ENCODE measurements around the gene SCNN1B.

DNA sequence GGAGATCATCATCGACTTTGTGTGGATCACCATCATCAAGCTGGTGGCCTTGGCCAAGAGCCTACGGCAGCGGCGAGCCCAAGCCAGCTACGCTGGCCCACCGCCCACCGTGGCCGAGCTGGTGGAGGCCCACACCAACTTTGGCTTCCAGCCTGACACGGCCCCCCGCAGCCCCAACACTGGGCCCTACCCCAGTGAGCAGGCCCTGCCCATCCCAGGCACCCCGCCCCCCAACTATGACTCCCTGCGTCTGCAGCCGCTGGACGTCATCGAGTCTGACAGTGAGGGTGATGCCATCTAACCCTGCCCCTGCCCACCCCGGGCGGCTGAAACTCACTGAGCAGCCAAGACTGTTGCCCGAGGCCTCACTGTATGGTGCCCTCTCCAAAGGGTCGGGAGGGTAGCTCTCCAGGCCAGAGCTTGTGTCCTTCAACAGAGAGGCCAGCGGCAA is 78.4 kb downstream of the SCNN1B start:
- TF ChIP-seq, protein P1, sequence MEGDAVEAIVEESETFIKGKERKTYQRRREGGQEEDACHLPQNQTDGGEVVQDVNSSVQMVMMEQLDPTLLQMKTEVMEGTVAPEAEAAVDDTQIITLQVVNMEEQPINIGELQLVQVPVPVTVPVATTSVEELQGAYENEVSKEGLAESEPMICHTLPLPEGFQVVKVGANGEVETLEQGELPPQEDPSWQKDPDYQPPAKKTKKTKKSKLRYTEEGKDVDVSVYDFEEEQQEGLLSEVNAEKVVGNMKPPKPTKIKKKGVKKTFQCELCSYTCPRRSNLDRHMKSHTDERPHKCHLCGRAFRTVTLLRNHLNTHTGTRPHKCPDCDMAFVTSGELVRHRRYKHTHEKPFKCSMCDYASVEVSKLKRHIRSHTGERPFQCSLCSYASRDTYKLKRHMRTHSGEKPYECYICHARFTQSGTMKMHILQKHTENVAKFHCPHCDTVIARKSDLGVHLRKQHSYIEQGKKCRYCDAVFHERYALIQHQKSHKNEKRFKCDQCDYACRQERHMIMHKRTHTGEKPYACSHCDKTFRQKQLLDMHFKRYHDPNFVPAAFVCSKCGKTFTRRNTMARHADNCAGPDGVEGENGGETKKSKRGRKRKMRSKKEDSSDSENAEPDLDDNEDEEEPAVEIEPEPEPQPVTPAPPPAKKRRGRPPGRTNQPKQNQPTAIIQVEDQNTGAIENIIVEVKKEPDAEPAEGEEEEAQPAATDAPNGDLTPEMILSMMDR (IDR thresholded peaks at IDR 0.05; ENCODE audit: low read depth, low read length): no peak
- TF ChIP-seq EZH2phosphoT487 (IDR thresholded peaks at IDR 0.05; ENCODE audit: low read depth): no peak

Measured in OCI-LY3 (cell line).